K562 (cell line): ENCODE measurements around the gene LBH. TPM values are rescaled to one million over a fixed set of nuclear protein-coding genes. Genes with fewer than 3 reads are reported as not detected.

Source experiments
- ATAC-seq: fragments of 200-7000 bp; cut with Tn5 transposase; 3 replicates; pipeline ENCODE4 v1.9.1; 2020; ENCODE audit warnings: moderate library complexity
- BruUV-seq: library from RNA; stranded (reverse); fragments of 400-500 nt; replicated peaks from 2 replicates; lab custom pipeline; 2021; lab: Mats Ljungman, UMichigan
- CTCF ChIA-PET: fragments of 300-600 bp; formaldehyde crosslinking; extraction: SDS; loops from one replicate; lab custom pipeline; 2021; ENCODE audit warnings: low intra/inter-chr PET ratio; lab: Yijun Ruan, JAX
- POLR2A ChIA-PET: fragments of 300-600, 350-650 bp; sonication (Branson Sonifier 250); formaldehyde crosslinking; extraction: SDS; loops from one replicate; lab custom pipeline; 2021; ENCODE audit warnings: antibody characterized with exemption, inconsistent platforms; lab: Yijun Ruan, JAX
- DNase-seq, 4 experiments: peaks; one replicate each; pipeline versions ENCODE4 v3.0.0 to v3.0.0-alpha.2; 2011 to 2018; ENCODE audit warnings: low spot score in 3 of 4, mixed read lengths in 3 of 4; ENCODE audit errors: extremely low read depth in 1 of 4
- FAIRE-seq: peaks from 2 replicates; lab custom pipeline; 2011; peaks lifted over from hg19 to GRCh38; lab: Jason Lieb, UNC
- H2AFZ ChIP-seq: 2 replicates; pipeline ENCODE4 v1.6.0; 2011; ENCODE audit warnings: low read depth, low read length, control low read depth, inconsistent platforms
- H3K27ac ChIP-seq: fragments of 200-600 bp; 3 replicates; pipeline ENCODE4 v1.8.0; 2011; ENCODE audit warnings: low read depth, mild to moderate bottlenecking, control low read depth, inconsistent platforms, low read length, moderate library complexity, mixed read lengths; ENCODE audit errors: extremely low read depth
- H3K27me3 ChIP-seq, 2 experiments: fragments of 300-600 bp in 1 of 2; 2 replicates in 1 of 2; 3 replicates in 1 of 2; pipeline versions ENCODE4 v1.6.0 to v1.8.0; 2011; ENCODE audit warnings: inconsistent platforms in 2 of 2, low read length in 2 of 2, mild to moderate bottlenecking in 1 of 2, mixed read lengths in 1 of 2, moderate library complexity in 1 of 2; ENCODE audit not compliant: control insufficient read depth in 2 of 2, insufficient read depth in 2 of 2
- H3K36me3 ChIP-seq: fragments of 300-600 bp; 3 replicates; pipeline ENCODE4 v1.8.0; 2011; ENCODE audit warnings: mild to moderate bottlenecking, low read length, inconsistent platforms; ENCODE audit not compliant: control insufficient read depth, insufficient read depth
- H3K4me1 ChIP-seq, 2 experiments: fragments of 200-600 bp in 1 of 2; replicated peaks in 1 of 2; 2 replicates in 1 of 2; 3 replicates in 1 of 2; pipeline versions ENCODE4 v1.5.1 to v1.8.0; 2011; ENCODE audit warnings: inconsistent platforms in 2 of 2, low read length in 2 of 2, mild to moderate bottlenecking in 1 of 2, mixed read lengths in 1 of 2, moderate library complexity in 1 of 2; ENCODE audit not compliant: control insufficient read depth in 2 of 2, insufficient read depth in 2 of 2
- H3K4me2 ChIP-seq: 2 replicates; pipeline ENCODE4 v1.6.1; 2011; ENCODE audit warnings: low read length, control low read depth, inconsistent platforms, mixed read lengths; ENCODE audit not compliant: insufficient read depth
- H3K4me3 ChIP-seq: fragments of 200-600 bp; sonication (generic), shearing (Covaris generic); 2 replicates; pipeline ENCODE4 v1.5.1; 2016; ENCODE audit warnings: control low read depth, inconsistent platforms
- H3K79me2 ChIP-seq: fragments of 200-600 bp; 3 replicates; pipeline ENCODE4 v1.8.0; 2011; ENCODE audit warnings: low read length, inconsistent platforms; ENCODE audit not compliant: control insufficient read depth, insufficient read depth
- H3K9ac ChIP-seq, 2 experiments: 2 replicates each; pipeline versions ENCODE4 v1.6.0 to v1.6.1; 2011; ENCODE audit warnings: low read depth in 2 of 2, low read length in 2 of 2, control low read depth in 1 of 2, inconsistent platforms in 1 of 2, mild to moderate bottlenecking in 1 of 2, mixed read lengths in 1 of 2; ENCODE audit not compliant: insufficient read depth in 1 of 2
- H3K9me1 ChIP-seq: one replicate; pipeline ENCODE4 v1.6.0; 2011; ENCODE audit warnings: inconsistent platforms, mild to moderate bottlenecking, low read length, moderate library complexity; ENCODE audit not compliant: control insufficient read depth, insufficient read depth
- H3K9me3 ChIP-seq: replicated peaks from 2 replicates; pipeline ENCODE4 v1.5.1; 2011; ENCODE audit warnings: low read depth, low read length, inconsistent platforms; ENCODE audit not compliant: control insufficient read depth, insufficient read depth
- H4K20me1 ChIP-seq: replicated peaks from 2 replicates; pipeline ENCODE4 v1.6.1; 2011; ENCODE audit warnings: low read length, inconsistent platforms, mixed read lengths; ENCODE audit not compliant: control insufficient read depth, insufficient read depth
- SOX6 ChIP-seq: fragments of 450-650 bp; IDR thresholded peaks from 2 replicates; pipeline ENCODE4 v1.6.1; 2014; ENCODE audit warnings: mild to moderate bottlenecking
- WHSC1 ChIP-seq: IDR thresholded peaks from one replicate; pipeline ENCODE4 v1.6.1; 2012; ENCODE audit warnings: low read length, control low read depth, inconsistent platforms
- ZNF584 ChIP-seq: fragments of 200-800 bp; sonication (Bioruptor generic); IDR thresholded peaks from 2 replicates; pipeline ENCODE4 v1.6.1; 2016; ENCODE audit warnings: low read depth, mild to moderate bottlenecking, missing genetic modification characterization, missing compliant biosample characterization
- WGBS: fragments of 100-300 bp; shearing (Covaris generic); methylation state at CpG from one replicate; pipeline ENCODE4 v1.1.6; 2016; ENCODE audit warnings: low coverage, mixed read lengths; ENCODE audit not compliant: insufficient coverage; ENCODE audit errors: missing lambda C conversion rate; 5-methylcytosine and 5-hydroxymethylcytosine counted together
- in situ Hi-C: fragments of 300-500 bp; cut with MboI; formaldehyde crosslinking; loops from 4 replicates; pipeline ENCODE4 v1.15.0; 2018; ENCODE audit warnings: inconsistent platforms, mixed read lengths
- intact Hi-C: fragments of 100-400 bp; cut with micrococcal nuclease; formaldehyde crosslinking; loops from 2 replicates; pipeline ENCODE4 v1.14.2; 2022
- polyA plus RNA-seq, 8 experiments: library from polyadenylated mRNA; depleted of rRNA in 4 of 8; stranded (reverse) in 5 of 8; unstranded in 3 of 8; fragments of >200 nt; fragmentation: Nextera tagmentation in 2 of 8; fragmentation: Illumina TruSeq in 1 of 8; extraction: Ambion mirVana in 2 of 8; extraction: Trizol in 1 of 8; gene quantifications; 2 replicates each; pipeline versions ENCODE4 v1.2.1 to v1.2.3, GENCODE V29; 2011 to 2014; ENCODE audit warnings: inconsistent platforms in 1 of 8, missing spikeins in 1 of 8
- total RNA-seq, 7 experiments: library from RNA; depleted of rRNA in 6 of 7; stranded (reverse); fragments of >200 nt in 6 of 7; fragmentation: Illumina TruSeq in 2 of 7; extraction: Trizol in 2 of 7; gene quantifications; 2 replicates each; pipeline versions ENCODE4 v1.2.1 to v1.2.3, GENCODE V29; 2011 to 2021; ENCODE audit warnings: low replicate concordance in 1 of 7

The LBH gene
- total and polyA plus RNA-seq, 9 of the 15 experiments (the other 6 are each of a cell fraction or from before 2014, with no cell fraction given) = 3.1 to 13.4 (median 7.4) TPM

DNA sequence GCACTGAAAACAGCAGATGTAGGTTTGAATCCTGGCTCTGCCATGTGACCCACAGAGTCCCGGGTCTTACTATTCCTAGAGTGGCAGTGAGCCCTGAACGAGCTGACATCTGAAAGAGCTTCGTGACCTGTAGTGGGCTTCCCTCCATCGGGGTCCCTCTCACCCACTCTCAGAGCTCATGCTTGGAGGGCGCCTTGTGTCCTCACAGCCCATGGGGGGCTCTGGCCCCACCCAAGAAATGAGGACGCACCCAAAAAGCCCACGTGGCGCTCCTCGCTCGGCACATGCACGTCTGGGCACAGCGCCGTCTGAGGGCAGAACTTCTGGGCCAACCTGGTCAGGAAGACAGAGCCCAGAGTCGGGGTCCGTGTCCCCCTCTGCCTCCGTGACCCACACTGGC is 23.7 kb downstream of the LBH start:
- no peaks in the 10 kb centered on the region for H3K9me1 ChIP-seq
- peak overlapping the region in 1 of 2 experiments; percentile 73; a peak in 1 of 4 replicates for H3K9ac ChIP-seq
- ChIA-PET CTCF (no interaction called here), POLR2A (interaction anchor here (0.6 to 1.4 kb wide), 5 partner anchors 11 to 183 kb away, joined by 3 read pairs; no protein-coding TSS in a partner anchor)
- H3K27me3 ChIP-seq = no peaks in the 10 kb centered on the region
- DNase-seq (no peak), ATAC-seq (no peak), FAIRE-seq (no peak)
- WGBS = 82% methylated on average over 8 of the region's 16 CpGs
- H3K79me2 ChIP-seq = peaks cover 8% of the 10 kb centered on the region; the same call in 2 of the 3 replicates
- H4K20me1 ChIP-seq = no peaks in the 10 kb centered on the region
- H2AFZ ChIP-seq = no peak overlapping the region
- H3K4me3 ChIP-seq = no peak overlapping the region
- no TSS peak for BruUV-seq
- peaks cover 45 to 46% of the 10 kb centered on the region in 2 experiments for H3K4me1 ChIP-seq
- TF ChIP-seq SOX6 (no peak), WHSC1 (peak; percentile 61), ZNF584 (CRISPR knock-in tag) (no peak)
- peak overlapping the region; percentile 94; the same call in 2 of the 3 replicates for H3K27ac ChIP-seq
- 0 out of 2 replicates have a peak, but pooled peaks cover 2% of the 10 kb centered on the region for H3K9me3 ChIP-seq
- H3K4me2 ChIP-seq = no peak overlapping the region
- in situ Hi-C loops = no loop called here
- intact Hi-C loops = no loop called here
- H3K36me3 ChIP-seq = peaks cover 11% of the 10 kb centered on the region; the same call in 2 of the 3 replicates
